HG02798 (cell line): Measurements from ENCODE around the gene NEUROD4.

Experiments used
- ATAC-seq: cut with Tn5 transposase; IDR thresholded peaks from one replicate; pipeline ENCODE4 v1.9.1; 2021; ENCODE audit warnings: mild to moderate bottlenecking; ENCODE audit not compliant: unreplicated experiment, poor library complexity

Gene NEUROD4

GRCh38 chr12:55057481-55057880 is 37.7 kb downstream of the NEUROD4 start:
- no peak for ATAC-seq

- ATAC-seq: no peak
Observed at GRCh38 chr12:55058082-55058481, 38.3 kb downstream of the NEUROD4 start.

- ATAC-seq: no peak
Observed at GRCh38 chr12:55058776-55059175, 39.0 kb downstream of the NEUROD4 start.

- ATAC-seq: peak; percentile 98
Observed at GRCh38 chr12:55060470-55060869, 40.7 kb downstream of the NEUROD4 start.

GRCh38 chr12:55061024-55061423 is 41.2 kb downstream of the NEUROD4 start:
- no peak for ATAC-seq

- ATAC-seq: no peak
Observed at GRCh38 chr12:55063291-55063690, 43.5 kb downstream of the NEUROD4 start.

- no peak for ATAC-seq
Observed at GRCh38 chr12:55065535-55065934, 45.8 kb downstream of the NEUROD4 start.

- no peak for ATAC-seq
Observed at GRCh38 chr12:55067701-55068100, 47.9 kb downstream of the NEUROD4 start.

- ATAC-seq: peak; percentile 69
Observed at GRCh38 chr12:55068416-55069010, 48.7 kb downstream of the NEUROD4 start.

- ATAC-seq: no peak
Observed at GRCh38 chr12:55072083-55072482, 52.3 kb downstream of the NEUROD4 start.

GRCh38 chr12:55073043-55074022 is 53.6 kb downstream of the NEUROD4 start:
- peak; percentile 64 for ATAC-seq

- no peak for ATAC-seq
Observed at GRCh38 chr12:55074806-55075205, 55.0 kb downstream of the NEUROD4 start.
